Femur (tissue), 1 donor: Measurements from ENCODE around the gene MBTPS1.
"Not testable (repeated sequence)": the region's sequence is repeated elsewhere in the genome, so short reads cannot be mapped to it uniquely, and the experiment has no call there.

Experiments
- DNase-seq: peaks from one replicate; pipeline ENCODE4 v3.0.0-alpha.2; 2017

Gene MBTPS1

DNA sequence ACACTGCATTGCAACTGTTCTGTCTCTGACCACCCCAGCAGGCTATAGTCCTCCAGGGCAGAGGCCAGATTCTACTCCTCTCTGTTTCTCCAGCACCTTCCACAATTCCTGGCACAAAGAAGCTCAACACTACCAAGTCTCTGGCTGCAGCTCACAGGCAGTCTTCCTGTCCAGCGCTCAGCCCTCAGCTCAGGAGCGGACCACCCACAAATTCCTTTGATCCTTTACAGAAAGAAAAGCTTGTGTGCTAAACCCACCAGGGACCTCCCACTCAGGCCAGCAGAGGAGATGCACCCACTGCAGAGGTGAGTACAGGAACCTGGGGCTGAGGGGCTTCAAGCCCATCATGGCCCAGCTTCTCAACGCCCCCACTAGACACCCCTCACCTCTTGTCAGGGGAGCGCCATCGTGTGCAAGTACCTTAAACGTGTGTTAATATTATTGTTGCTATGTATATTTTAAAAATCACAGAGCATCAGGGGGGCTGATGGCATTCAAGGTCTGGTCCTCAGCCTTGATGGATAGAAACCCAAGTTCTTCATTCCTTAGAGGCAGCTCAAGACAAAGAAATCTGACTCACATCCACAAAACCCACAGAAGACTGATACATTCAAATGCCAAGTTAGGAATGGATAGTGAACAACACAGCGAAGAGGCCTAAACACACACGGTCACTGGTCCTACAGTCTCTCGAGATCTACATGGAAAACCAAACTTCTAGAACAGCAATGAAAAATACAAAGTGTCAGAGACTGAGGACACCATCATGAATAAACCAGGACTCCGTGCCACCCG lies 19.8 kb upstream of the MBTPS1 start:
- no peak for DNase-seq

DNA sequence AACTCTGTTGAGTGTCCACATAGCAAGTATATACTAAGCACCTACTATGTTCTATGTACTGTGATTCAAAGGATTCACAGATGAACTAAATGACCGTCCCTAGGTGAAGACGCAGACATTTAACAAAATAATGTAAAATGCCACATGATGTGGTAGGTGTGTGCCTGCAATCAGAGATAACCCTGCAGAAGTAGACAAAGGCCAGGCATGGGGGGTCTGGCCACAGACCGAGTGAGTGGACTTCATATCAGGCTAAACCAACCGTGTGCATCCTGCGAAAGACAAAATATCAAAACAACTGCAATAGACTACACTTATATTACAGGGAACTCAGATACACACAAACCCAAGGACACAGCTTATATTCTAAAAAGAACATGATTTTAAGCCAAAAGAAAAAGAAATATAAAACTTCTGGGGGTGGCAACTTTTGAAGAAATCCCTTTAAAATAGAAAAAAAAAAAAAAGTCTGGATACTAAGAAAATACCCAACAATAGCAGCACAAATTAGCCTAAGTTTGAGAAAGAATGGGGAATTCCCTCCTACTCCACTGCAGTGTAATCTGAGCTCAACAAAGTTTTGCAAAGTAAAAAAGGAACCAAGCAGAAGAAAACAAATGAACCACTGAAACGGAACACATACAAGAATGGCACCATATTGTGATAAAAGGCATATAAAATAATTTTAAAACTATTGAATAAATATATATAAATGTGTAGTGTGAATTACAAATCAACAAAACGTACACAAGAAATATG lies 16.0 kb upstream of the MBTPS1 start:
- DNase-seq, result no peak

DNA sequence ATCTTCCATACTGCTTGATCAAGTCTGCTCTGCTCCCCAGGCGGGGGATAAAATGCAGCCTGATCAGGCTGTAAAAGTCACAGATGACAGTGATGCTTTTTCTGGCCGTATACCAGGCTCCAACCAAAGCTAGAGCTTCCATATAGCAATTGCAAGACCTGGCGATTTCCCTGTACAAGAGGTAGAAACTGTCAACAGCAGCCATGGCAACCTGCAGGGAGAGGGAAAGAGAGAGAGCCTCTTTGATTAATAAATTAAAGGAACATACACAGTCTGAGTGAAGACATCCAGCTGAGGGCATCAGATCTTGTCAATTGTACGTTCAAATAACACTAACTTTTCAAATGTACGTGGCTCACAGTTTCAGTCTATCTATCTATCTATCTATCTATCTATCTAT lies 14.4 kb upstream of the MBTPS1 start:
- DNase-seq, result no peak

DNA sequence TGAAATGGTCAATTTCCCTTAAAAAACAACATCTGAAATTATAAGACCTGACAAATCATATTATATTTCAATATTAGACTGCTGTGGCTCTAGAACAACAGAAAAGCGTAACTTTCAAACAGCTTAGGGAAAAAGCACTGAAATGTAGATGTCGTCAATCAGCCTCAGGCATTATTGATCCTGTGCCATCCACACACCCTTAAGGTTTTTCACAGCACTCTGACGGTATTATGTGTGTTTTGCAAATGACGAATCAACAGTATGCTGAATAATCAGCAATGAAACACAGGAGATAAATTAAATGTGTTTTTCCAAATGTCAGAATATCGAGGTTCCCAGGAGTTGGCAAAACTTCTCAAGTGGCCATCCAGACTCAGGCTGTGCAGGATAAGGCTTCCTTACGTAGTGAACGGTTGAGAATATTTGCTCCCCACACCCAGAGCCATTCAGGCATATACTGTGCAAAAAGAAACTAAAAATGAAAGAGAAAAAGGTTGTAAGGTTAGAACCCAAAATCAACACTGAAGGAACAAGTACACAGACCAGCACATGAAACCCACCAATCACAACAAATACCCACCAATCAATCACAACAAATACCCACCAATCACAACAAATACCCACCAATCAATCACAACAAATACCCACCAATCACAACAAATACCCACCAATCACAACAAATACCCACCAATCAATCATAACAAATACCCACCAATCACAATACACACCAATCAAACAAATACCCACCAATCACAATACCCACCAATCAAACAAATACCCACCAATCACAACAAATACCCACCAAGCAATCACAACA lies 7.7 kb upstream of the MBTPS1 start:
- DNase-seq, result no peak

DNA sequence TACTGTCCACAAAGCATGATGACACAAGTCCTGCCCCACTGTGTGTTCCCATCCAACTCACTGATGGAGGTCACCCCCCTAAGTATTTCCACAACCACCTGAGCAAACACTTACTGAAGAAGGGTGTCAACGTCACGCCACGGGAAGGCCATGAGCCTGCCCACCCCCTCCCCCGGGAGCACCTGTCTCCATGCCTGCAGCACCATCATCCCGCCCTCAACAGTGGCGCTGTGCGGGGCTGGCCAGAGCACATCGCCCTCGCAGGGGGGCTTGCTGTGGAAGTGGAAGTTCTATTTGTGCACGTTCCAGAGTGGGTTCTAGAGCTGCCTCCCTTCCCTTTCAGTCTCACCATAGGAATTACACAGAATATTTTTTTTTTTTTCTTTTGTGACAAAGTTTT lies 4.3 kb upstream of the MBTPS1 start:
- no peak for DNase-seq

DNA sequence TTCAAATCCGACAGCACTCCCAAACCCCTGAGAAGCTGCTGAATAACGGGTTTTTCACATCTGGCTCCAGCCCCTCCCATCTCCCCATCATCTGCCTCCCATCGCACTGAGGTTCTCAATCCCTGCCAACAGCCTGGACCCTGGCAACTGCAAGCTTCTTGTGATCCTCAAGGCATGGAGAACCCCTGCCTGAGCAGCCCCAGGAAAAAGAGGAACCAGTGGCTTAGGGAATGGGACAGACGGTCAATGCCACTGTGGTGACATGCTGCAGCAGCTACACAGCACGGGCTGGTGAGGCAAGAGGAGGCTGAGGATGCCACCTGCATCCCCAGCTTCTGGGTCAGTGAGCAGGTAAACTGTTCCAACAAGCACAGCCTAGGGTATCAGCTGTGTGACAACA lies 3.3 kb upstream of the MBTPS1 start:
- no peak for DNase-seq

DNA sequence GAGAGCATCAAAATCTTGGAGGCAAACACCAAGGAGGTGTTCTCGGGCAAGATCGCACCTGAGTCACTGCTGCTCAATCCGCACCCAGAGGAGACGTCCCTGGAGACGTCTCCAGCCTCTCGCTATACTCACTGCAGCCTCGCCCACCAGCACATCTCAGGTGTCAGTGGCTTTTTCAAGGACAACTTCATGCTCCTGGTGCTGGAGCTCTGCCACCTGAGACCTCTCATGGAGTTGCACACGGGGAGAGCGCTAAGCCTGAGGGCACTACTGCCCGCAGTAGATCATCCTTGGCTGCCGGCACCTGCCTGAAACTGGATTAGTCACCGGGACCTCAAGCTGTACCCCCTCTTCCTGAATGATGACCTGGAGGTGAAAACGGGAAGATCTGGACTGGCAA lies 2.6 kb upstream of the MBTPS1 start:
- DNase-seq, result no peak

DNA sequence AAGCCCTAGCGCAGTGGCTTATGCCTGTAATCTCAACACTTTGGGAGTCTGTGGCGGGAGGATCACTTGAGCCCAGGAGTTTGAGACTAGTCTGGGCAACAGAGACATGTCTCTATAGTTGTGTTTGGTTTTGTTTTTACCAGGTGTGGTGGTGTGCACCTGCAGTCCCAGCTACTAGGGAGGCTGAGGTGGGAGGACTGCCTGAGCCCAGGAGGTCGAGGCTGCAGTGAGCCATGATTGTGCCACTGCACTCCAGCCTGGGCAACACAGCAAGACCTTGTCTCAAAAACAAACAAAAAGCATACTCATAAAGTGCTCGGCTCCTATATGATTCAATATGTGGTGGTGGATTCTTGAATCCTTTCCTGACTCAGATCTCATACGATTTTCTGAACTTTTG lies 1.6 kb upstream of the MBTPS1 start:
- not testable (repeated sequence) for DNase-seq

DNA sequence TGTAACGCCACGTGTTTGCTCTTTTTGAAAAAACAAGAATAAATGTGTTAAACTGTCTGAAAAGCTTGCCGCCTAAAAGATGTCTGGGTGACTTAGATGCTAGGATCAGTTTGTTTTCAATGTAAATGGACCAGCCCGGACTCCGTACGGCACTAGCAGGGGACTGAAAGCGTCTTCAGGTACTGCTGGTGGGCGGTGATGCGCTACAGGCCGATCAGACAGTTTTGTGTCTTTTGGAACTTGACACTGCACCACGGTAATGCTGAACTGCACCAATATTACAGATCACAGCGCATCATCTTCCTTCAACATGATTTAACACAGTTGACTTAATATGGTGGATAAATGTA lies 727 bp upstream of the MBTPS1 start:
- peak; percentile 37 for DNase-seq

DNA sequence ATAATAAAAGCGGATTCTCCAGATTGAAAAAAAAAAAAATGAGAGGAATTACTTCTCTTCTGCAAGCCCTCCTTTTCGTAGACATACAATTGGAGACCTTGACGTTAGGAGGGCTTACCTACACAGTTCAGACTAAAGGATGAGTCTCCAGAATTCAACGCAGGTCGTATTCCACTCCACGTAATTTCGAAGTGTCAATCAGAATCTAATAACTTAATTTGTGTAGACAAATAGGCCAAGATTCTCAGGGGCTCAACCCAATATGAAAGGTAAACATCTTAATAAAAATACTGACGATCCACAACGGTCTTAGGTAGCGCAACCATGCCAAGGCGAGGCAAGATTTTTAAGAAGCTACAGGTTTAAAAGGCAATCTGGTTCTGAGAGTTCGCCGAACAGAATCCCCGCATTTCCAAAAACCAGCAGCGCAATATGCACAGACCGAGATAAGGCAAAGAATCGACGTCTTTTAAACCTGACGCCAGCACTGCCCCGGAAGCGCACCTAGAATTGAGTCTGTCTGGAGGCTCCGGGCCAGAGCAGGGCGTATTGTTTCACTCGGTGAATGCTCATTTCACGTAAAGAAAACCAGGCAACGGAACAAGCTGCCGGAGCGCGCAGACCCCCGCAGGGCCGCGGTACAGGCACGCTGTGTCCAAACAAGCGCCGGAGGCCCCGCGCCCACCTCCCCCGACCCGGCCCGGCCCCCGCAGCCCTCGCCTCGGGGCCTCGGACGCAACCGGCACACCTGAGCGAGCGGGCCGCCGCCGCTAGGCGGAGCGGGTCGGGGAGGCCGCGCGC lies 623 bp downstream of the MBTPS1 start:
- DNase-seq, result no peak

DNA sequence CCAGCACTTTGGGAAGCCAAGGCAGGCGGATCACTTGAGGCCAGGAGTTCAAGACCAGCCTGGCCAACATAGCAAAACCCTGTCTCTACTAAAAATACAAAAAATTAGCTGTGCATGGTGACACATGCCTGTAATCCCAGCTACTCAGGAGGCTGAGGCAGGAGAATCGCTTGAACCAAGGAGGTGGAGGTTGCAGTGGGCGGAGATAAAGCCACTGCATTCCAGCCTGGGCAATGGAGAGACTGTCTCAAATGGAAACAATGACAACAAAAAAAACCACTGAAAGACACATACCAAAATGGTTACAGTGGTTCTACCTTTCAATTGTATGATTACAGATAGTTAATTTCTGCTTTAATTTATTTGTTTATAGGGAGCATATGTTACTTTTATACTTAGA lies 4.8 kb downstream of the MBTPS1 start:
- DNase-seq, result not testable (repeated sequence)

DNA sequence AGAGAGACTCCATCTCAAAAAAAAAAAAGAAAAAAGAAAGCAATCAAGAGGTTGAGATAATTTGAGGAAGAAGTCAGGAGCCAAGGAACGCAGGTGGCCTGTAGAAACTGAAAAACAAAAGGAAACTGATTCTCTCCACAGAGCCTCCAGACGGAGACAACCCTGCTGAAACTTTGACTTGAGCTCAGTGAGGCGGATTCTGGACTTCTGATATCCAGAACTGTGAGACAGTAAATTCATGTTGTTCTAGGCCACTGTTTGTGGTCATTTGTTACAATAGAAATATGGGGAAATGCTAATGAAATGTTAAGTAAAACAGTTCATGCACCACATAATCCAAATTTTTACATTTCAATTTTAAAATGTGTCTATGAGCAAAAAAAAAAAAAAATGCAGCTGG lies 5.2 kb downstream of the MBTPS1 start:
- no peak for DNase-seq

DNA sequence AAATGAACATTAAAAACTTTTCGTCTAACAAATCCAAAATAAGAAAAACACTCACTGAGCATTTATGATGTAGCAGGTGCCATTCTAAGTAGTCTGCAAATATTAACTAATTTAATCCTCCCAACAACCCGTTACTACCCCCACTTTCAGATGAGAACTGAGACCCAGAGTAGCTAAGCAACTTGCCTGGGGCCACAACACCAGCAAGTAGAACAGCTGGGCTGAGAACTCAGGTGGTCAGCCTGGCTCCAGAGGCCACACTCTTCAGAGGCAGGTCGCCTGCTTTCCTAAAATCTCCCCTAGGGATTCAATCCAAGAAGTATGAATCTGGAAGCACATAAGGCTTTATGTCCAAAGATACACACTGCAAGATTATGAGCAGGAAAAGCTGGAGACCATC lies 6.2 kb downstream of the MBTPS1 start:
- DNase-seq, result no peak

DNA sequence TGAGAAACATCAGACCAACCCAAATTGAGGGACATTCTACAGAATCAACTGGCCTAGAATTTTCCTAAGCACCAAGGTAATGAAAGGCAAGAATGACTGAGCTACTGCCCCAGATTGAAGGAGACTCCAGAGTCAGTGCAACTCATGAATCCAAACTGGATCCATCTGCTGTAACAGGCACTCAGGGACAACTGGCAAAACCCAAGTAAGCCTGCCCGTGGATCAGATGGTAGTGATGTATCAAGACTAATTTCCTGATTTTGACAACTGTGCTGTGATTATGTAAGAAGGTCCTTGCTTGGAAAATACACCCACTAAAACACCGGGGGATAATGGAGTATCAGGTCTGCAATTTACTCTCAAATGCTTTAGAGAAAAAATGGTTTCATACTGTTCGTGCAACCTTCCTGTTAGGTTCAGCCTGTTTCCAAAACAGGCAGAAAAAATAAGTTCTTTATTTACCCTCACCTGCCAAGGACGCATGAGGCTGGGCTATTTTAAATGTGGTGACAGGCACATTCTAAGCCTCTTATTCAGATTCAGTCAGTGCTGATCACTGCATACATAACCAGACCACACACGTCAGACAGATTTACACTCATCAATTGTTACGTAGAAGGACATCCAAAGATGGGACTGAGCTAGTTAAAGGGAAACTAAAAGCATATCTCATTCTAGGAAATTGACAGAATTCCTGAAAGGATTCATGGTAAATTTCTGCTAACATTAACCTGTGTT lies 7.0 kb downstream of the MBTPS1 start:
- DNase-seq, result no peak

DNA sequence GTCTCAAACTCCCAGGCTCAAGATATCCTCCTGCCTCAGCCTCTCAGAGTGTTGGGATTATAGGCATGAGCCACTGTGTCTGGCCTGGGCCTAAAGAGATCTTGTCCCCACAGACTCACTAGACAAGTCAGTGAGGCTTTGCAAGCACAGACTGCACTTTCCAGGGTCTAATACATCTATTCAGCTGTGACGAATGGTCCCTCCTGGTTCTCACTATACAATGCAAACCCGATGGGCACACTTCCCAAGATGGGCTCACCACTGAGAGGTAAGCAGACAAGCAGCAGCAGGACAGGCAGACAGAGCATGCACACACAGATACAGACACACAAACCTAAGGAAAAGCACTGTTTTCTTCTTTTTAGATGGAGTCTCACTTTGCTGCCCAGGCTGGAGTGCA lies 8.8 kb downstream of the MBTPS1 start:
- no peak for DNase-seq

DNA sequence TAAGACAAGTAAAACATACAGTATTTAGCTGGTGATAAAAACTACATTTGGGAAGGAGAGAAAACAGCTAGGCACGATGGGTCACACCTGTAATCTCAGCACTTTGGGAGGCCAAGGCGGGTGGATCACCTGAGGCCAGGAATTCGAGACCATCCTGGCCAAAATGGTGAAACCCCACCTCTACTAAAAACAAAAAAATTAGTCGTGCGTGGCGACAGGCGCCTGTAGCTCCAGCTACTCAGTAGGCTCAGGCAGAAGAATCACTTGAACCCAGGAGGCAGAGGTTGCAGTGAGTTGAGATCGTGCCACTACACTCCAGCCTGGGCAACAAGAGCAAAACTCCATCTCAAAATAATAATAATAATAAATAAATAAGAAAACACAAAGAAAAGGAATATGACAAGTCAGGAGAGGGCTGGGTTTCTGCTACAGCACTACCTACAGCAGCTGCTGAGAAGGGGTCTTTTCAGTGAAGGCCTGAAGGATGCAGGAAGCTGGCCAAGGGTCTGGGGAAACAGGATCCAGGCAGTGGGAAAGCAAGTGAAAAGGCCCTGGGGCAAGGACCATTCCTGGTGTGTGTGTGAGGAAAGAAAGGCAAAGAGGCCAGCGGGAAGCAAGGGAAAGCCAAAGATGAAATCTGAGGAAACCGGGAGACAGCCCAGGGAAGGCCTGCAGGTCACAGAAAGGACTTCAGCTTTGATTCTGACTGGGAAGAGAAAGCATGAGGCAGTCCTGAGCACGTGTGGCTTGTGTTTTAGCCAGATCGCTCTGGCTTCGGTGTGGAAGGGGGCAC lies 10.6 kb downstream of the MBTPS1 start:
- DNase-seq, result no peak

DNA sequence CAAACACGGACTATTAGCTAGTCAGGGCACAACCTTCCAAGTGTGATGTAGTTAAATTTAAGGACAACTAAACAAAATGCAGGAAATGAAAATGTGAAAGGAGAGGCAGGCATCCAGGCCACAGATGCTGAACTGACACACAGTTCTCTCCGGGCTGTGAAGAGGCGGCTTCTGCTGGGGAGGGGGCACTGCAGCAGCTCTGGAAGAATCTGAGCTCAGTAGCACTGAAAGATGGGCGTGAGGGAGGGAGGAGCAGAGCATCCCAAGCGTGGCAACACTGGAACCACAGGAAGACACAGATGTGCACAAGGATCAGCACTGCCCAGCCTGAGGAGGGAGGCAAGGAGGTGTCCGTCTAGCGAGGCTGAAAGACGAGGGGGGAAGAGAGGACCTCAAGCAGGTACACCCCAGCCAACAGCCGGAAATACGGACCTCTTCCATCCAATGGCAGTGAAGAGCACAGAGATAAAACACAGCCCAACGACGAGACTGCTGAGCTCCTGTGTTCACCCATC lies 11.4 kb downstream of the MBTPS1 start:
- DNase-seq, result no peak

DNA sequence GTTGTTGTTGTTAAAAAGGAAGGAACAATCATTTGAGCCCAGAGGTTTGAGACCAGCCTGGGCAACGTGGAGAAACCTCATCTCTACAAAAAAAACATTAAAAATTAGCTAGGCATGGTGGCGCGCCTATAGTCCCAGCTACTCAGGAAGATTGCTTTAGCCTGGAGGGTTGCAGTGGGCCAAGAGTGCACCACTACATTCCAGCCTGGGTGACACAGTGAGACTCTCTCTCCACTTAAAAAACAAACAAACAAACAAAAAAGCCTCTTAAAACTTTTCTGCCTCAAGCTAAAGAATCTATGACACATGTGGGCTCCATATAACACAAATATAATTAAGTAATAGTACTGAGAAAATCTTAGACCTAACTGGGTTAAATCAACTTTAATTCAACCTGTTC lies 12.5 kb downstream of the MBTPS1 start:
- no peak for DNase-seq

DNA sequence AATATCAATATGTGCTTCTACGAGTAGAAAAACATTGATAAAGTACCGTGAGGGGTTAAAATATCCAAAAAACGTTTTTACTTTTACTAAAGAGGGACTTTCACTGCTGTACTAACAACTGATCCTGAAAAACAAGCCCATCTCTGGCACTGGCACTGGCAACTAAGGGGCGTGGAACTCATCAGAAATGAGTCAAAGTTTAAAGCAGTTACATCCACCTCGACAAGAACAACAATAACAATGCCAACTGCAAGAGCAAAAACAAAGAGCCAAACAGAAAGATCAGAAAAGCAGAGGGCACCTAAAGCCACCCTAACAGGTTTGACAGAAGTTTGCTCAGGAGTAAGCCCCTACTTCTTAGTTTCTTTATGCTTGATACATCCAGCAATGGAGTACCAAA lies 13.1 kb downstream of the MBTPS1 start:
- DNase-seq, result no peak

DNA sequence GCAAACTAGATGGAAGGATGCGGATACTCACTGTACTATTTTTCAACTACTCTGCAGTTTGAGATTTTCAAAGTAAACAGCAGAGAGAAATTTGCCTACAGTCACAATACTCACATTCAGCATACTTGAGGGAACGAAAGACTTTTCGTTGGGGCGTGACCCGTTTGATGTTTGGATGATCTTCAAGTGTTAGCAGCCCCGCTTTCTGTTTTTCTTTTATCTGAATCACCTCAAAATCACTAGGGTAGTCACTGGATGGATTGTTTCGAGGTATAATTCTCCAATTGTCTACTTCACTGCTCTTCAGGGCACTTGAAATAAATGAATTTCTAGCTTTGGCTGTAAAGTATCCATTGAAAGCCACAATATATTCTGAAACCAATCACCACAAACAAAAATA lies 17.8 kb downstream of the MBTPS1 start:
- DNase-seq, result no peak

DNA sequence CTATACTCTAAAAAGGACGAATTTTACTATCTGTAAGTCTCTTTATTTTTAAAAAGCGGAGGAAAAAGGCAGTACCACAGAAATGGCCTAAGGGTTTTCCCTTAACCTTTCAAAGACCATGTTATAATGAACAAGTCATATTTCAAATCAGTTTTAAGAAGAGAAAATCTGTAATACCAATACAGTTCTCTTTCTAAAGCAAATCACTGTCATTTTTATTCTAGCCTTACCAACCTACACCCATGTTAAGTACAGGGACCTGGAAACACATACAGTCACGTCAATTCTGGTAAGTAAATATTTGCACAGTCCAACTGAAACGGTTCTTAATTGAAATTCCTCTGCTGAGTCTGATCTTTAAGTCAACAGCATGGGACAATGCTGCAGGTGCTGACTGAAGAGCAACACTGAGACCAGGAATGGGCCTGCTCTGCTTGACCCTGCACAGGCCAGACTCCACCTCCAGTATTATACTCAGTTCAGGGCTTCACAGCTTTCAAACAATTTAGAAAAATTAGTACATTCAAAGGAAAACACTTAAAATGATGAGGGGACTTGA lies 20.2 kb downstream of the MBTPS1 start:
- DNase-seq, result no peak
